Adrenal gland (tissue), 12 donors: ENCODE measurements around the gene OGFOD2. TPM values are rescaled to one million over a fixed set of nuclear protein-coding genes. Genes with fewer than 3 reads are reported as not detected.

ENCODE experiments used
- DNase-seq, 7 donors: peaks; one replicate each; pipeline ENCODE4 v3.0.0-alpha.2; 2019 to 2020
- H3K27ac ChIP-seq, 5 donors: fragments of 200-600 bp; sonication (generic) in 4 of 5; 1 replicate in 3 of 5; 2 replicates in 2 of 5; pipeline versions ENCODE4 v1.5.1 to v1.8.0; 2016 to 2020; ENCODE audit warnings: mild to moderate bottlenecking in 1 of 5
- H3K27me3 ChIP-seq: fragments of 200-600 bp; 2 replicates; pipeline ENCODE4 v1.8.0; 2021
- H3K36me3 ChIP-seq, 2 donors: fragments of 200-600 bp; replicated peaks in 1 of 2; 1 replicate in 1 of 2; 2 replicates in 1 of 2; pipeline versions ENCODE4 v1.5.1 to v1.8.0; 2018 to 2022
- H3K4me1 ChIP-seq, 2 donors: fragments of 200-600 bp; replicated peaks in 1 of 2; 1 replicate in 1 of 2; 2 replicates in 1 of 2; pipeline versions ENCODE4 v1.5.1 to v1.8.0; 2018 to 2021
- H3K4me3 ChIP-seq, 4 donors: fragments of 200-600 bp; sonication (generic) in 3 of 4; one replicate each; pipeline ENCODE4 v1.5.1; 2016 to 2018
- H3K9me3 ChIP-seq, 3 donors: fragments of 200-600 bp; sonication (generic) in 1 of 3; replicated peaks in 1 of 3; 1 replicate in 2 of 3; 2 replicates in 1 of 3; pipeline versions ENCODE4 v1.5.1 to v1.8.0; 2016 to 2021
- CTCF ChIP-seq, 6 experiments: fragments of 450-650 bp in 4 of 6; fragments of 200-600 bp in 2 of 6; sonication (generic) in 1 of 6; IDR thresholded peaks; 1 replicate in 5 of 6; 2 replicates in 1 of 6; pipeline versions ENCODE4 v1.5.1 to v1.8.0; 2016 to 2021; ENCODE audit warnings: antibody characterized with exemption in 6 of 6, mild to moderate bottlenecking in 2 of 6, moderate library complexity in 1 of 6
- POLR2A ChIP-seq, 2 donors: fragments of 450-650 bp; IDR thresholded peaks; one replicate each; pipeline ENCODE4 v1.6.1; 2017; ENCODE audit warnings: antibody characterized with exemption in 2 of 2, mild to moderate bottlenecking in 2 of 2, moderate library complexity in 1 of 2
- WGBS, 4 donors: extraction: QIAGEN DNeasy Blood & Tissue Kit in 2 of 4; methylation state at CpG; one replicate each; pipeline versions ENCODE4 v1.1.5 to v1.1.7; 2013 to 2017; 5-methylcytosine and 5-hydroxymethylcytosine counted together
- intact Hi-C, 2 donors: fragments of 100-400 bp; cut with DNase I; formaldehyde crosslinking; loops; one replicate each; pipeline versions ENCODE4 v1.14.1 to v1.15.0; 2022 to 2023
- polyA plus RNA-seq, 3 donors: library from polyadenylated mRNA; stranded (reverse); fragments of 200-250 nt in 2 of 3; fragments of 350-450 nt in 1 of 3; fragmentation: Illumina TruSeq in 1 of 3; extraction: RNeasy Lipid Tissue Mini Kit (QIAGEN cat#74804) in 1 of 3; gene quantifications; one replicate each; pipeline ENCODE4 v1.2.3, GENCODE V29; 2013 to 2014
- total RNA-seq, 9 donors: library from RNA; depleted of rRNA in 4 of 9; stranded (reverse); fragments of >200 nt in 4 of 9; fragments of 120-200 nt in 1 of 9; fragmentation: NEBNext Ultra II Directional in 1 of 9; extraction: Animal tissue kit (Norgen Biotek cat#: 25700) in 1 of 9; gene quantifications; one replicate each; pipeline versions ENCODE4 v1.1.0 to v1.2.4, GENCODE V29; 2013 to 2023
- donor health status: healthy with polysubstance abuse.
- donor health status: Bipolar disorder and iron deficiency.
- donor health status: DM: yes; HTN: yes; CAD: no.
- donor health status: DM: no; HTN: no; CAD: no.
- donor health status: DM: no; HTN: no; CAD: no.
- donor health status: DM: yes; HTN: yes; CAD: no.

OGFOD2 gene
- total and polyA plus RNA-seq, 12 donors = 6.2 to 44.8 (median 20.3) TPM

DNA sequence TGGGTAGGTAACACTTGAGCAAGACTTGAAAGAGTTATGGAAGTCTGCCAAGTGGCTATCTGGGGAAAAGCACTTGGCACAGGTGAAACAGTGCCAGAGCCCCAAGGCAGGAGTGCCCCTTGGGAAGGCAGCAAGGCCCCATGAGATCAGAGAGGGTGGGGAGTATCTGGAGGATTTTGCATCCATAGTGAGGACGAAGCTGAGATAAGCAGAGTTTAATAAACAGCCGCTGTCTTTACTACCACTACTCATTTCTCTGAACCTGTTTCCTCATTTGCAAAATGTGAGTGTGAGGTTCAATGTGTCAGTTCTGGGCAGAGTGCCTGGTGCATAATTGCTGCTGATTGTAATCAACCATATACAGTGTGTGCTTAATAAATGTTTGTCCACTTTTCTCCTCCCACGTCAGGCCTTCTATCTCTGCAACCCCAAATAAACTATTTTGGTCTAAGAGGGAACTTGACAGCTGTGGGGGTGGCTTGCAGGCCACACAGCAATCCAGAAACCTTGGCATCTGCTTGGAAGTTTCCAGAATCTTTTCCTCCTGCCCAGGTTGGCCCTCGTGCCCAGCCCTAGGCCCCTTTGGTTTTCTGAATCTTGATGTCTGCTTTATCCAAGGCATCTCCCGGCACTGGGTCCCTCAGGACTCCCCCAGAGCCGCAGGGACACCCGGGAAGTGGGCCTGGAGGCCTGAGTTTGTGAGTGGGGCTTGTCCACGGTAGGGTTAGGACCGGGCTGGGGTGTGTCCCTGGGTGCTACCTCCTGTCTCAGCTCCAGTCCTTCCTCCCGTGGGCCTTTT lies 13.3 kb upstream of the OGFOD2 start:
- TF ChIP-seq POLR2A (IDR thresholded peaks at IDR 0.05) (no peak), CTCF (IDR thresholded peaks at IDR 0.05) (no peak)
- no peaks in the 10 kb centered on the region for H3K9me3 ChIP-seq
- peak in 1 of 7 donors; percentile 15 for DNase-seq
- intact Hi-C loops = no loop called here
- 79 to 90% (median 86%) methylated on average over 4 to 10 of the region's 10 CpGs for WGBS, 4 donors
- no peaks in the 10 kb centered on the region for H3K27me3 ChIP-seq
- H3K4me1 ChIP-seq = peaks cover 17 to 27% of the 10 kb centered on the region in 2 donors
- H3K4me3 ChIP-seq = no peak overlapping the region
- H3K36me3 ChIP-seq = peaks cover 0 to 7% of the 10 kb centered on the region in 2 donors
- no peak overlapping the region for H3K27ac ChIP-seq

DNA sequence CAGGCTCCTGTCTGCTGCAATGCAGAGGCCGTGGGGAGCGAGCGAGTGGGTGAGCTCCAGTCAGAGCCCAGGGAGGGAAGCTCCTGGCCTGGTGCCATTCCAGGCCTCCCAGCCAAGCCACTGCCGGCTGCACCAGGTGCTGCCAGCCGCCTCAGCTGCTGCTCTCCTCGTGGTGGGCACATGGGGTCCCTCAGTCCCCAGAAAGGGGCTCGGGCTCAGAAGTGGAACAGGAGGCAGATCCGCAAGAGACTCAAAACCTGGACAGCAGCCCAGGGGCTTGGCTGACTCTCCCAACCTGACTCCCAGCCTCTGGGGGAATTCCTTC lies 11.1 kb upstream of the OGFOD2 start:
- DNase-seq = peak in 5 of 7 donors; percentile 58 to 75 (median 69)
- Histone ChIP-seq H3K4me3 (no peak overlapping the region), H3K9me3 (no peaks in the 10 kb centered on the region), H3K27me3 (no peaks in the 10 kb centered on the region), H3K36me3 (peaks cover 0 to 7% of the 10 kb centered on the region in 2 donors), H3K27ac (no peak overlapping the region), H3K4me1 (peaks cover 17 to 27% of the 10 kb centered on the region in 2 donors)
- whole genome bisulfite sequencing, 4 donors = 0 to 30% (median 29%) methylated on average over 2 to 8 of the region's 8 CpGs; no CpG with 5 or more reads in 1 of the 4 donors
- intact Hi-C loops = no loop called here
- TF ChIP-seq CTCF (IDR thresholded peaks at IDR 0.05) = no peak
- no peak for TF ChIP-seq POLR2A (IDR thresholded peaks at IDR 0.05)

GRCh38 chr12:122964439-122965257 lies 10.4 kb upstream of the OGFOD2 start:
- Histone ChIP-seq H3K27me3 (no peaks in the 10 kb centered on the region), H3K4me1 (peaks cover 17 to 27% of the 10 kb centered on the region in 2 donors), H3K9me3 (no peaks in the 10 kb centered on the region), H3K27ac (no peak overlapping the region), H3K4me3 (no peak overlapping the region), H3K36me3 (peaks cover 0 to 5% of the 10 kb centered on the region in 2 donors)
- DNase-seq = peak in 1 of 7 donors; percentile 26
- 71 to 83% (median 78%) methylated on average over 12 to 19 of the region's 19 CpGs for WGBS, 4 donors
- intact Hi-C loops = no loop called here
- TF ChIP-seq CTCF (IDR thresholded peaks at IDR 0.05) = no peak
- no peak for TF ChIP-seq POLR2A (IDR thresholded peaks at IDR 0.05)

- DNase-seq = peak in 2 of 7 donors; percentile 26
- Histone ChIP-seq H3K9me3 (no peaks in the 10 kb centered on the region), H3K27me3 (no peaks in the 10 kb centered on the region), H3K27ac (no peak overlapping the region), H3K4me3 (peak overlapping the region in 1 of 4 donors; percentile 89), H3K4me1 (peaks cover 17 to 27% of the 10 kb centered on the region in 2 donors), H3K36me3 (no peaks in the 10 kb centered on the region)
- intact Hi-C loops = no loop called here
- 22 to 64% (median 59%) methylated on average over 2 to 12 of the region's 12 CpGs for WGBS, 4 donors
- TF ChIP-seq POLR2A (IDR thresholded peaks at IDR 0.05) = no peak
- TF ChIP-seq CTCF (IDR thresholded peaks at IDR 0.05) = no peak
Measured at GRCh38 chr12:122965321-122965751, 9.7 kb upstream of the OGFOD2 start.
